Mononuclear cell (primary cell): ENCODE measurements around the gene TRPM2. TPM values are rescaled to one million over a fixed set of nuclear protein-coding genes. Genes with fewer than 3 reads are reported as not detected.

Experiments
- H3K27me3 ChIP-seq: 2 replicates; pipeline ENCODE4 v1.6.0; 2011; ENCODE audit warnings: low read length, control low read depth; ENCODE audit not compliant: insufficient read depth
- H3K4me1 ChIP-seq: 2 replicates; pipeline ENCODE4 v1.5.1; 2011; ENCODE audit warnings: mild to moderate bottlenecking, low read length, control low read depth; ENCODE audit not compliant: insufficient read depth
- H3K4me3 ChIP-seq: 2 replicates; pipeline ENCODE4 v1.5.1; 2011; ENCODE audit warnings: mild to moderate bottlenecking, low read length, moderate library complexity
- H3K9me3 ChIP-seq: 2 replicates; pipeline ENCODE4 v1.5.1; 2011; ENCODE audit warnings: low read depth, mild to moderate bottlenecking, control low read depth, low read length
- total RNA-seq: library from RNA; depleted of rRNA; stranded (reverse); fragments of >200 nt; gene quantifications from one replicate; pipeline ENCODE4 v1.2.3, GENCODE V29; 2012

Gene TRPM2
- total RNA-seq, 1 donor, result 2.2 TPM

- no peak overlapping the region for H3K4me3 ChIP-seq
- peaks cover under 1% of the 10 kb centered on the region for H3K9me3 ChIP-seq
- H3K4me1 ChIP-seq, result no peaks in the 10 kb centered on the region
- no peaks in the 10 kb centered on the region for H3K27me3 ChIP-seq
Observed at GRCh38 chr21:44434936-44435635, 81.7 kb downstream of the TRPM2 start.

GRCh38 chr21:44436111-44436611, 82.7 kb downstream of the TRPM2 start:
- Histone ChIP-seq H3K4me3 (no peak overlapping the region), H3K4me1 (no peaks in the 10 kb centered on the region), H3K27me3 (no peaks in the 10 kb centered on the region), H3K9me3 (no peaks in the 10 kb centered on the region)

- Histone ChIP-seq H3K4me1 (no peaks in the 10 kb centered on the region), H3K4me3 (no peak overlapping the region), H3K9me3 (no peaks in the 10 kb centered on the region), H3K27me3 (no peaks in the 10 kb centered on the region)
Observed at GRCh38 chr21:44436958-44437357, 83.5 kb downstream of the TRPM2 start.

- Histone ChIP-seq H3K4me3 (no peak overlapping the region), H3K9me3 (no peaks in the 10 kb centered on the region), H3K27me3 (no peaks in the 10 kb centered on the region), H3K4me1 (no peaks in the 10 kb centered on the region)
Observed at GRCh38 chr21:44437371-44437695, 83.9 kb downstream of the TRPM2 start.

- no peaks in the 10 kb centered on the region for H3K27me3 ChIP-seq
- no peak overlapping the region for H3K4me3 ChIP-seq
- no peaks in the 10 kb centered on the region for H3K4me1 ChIP-seq
- H3K9me3 ChIP-seq, result no peaks in the 10 kb centered on the region
Observed at GRCh38 chr21:44437696-44438431, 84.4 kb downstream of the TRPM2 start.

- Histone ChIP-seq H3K4me1 (no peaks in the 10 kb centered on the region), H3K9me3 (no peaks in the 10 kb centered on the region), H3K27me3 (no peaks in the 10 kb centered on the region), H3K4me3 (no peak overlapping the region)
Observed at GRCh38 chr21:44438531-44439210, 85.2 kb downstream of the TRPM2 start.

GRCh38 chr21:44439211-44439600, 85.8 kb downstream of the TRPM2 start:
- Histone ChIP-seq H3K4me3 (no peak overlapping the region), H3K9me3 (no peaks in the 10 kb centered on the region), H3K27me3 (no peaks in the 10 kb centered on the region), H3K4me1 (no peaks in the 10 kb centered on the region)

- H3K4me3 ChIP-seq, result no peak overlapping the region
- no peaks in the 10 kb centered on the region for H3K27me3 ChIP-seq
- no peaks in the 10 kb centered on the region for H3K4me1 ChIP-seq
- H3K9me3 ChIP-seq, result no peaks in the 10 kb centered on the region
Observed at GRCh38 chr21:44440241-44441040, 87.0 kb downstream of the TRPM2 start.

- no peaks in the 10 kb centered on the region for H3K27me3 ChIP-seq
- no peaks in the 10 kb centered on the region for H3K4me1 ChIP-seq
- H3K4me3 ChIP-seq, result no peak overlapping the region
- no peaks in the 10 kb centered on the region for H3K9me3 ChIP-seq
Observed at GRCh38 chr21:44441041-44441400, 87.6 kb downstream of the TRPM2 start.

- Histone ChIP-seq H3K9me3 (no peaks in the 10 kb centered on the region), H3K4me1 (no peaks in the 10 kb centered on the region), H3K4me3 (no peak overlapping the region), H3K27me3 (no peaks in the 10 kb centered on the region)
Observed at GRCh38 chr21:44441581-44442265, 88.3 kb downstream of the TRPM2 start.

- Histone ChIP-seq H3K27me3 (no peaks in the 10 kb centered on the region), H3K4me1 (no peaks in the 10 kb centered on the region), H3K9me3 (no peaks in the 10 kb centered on the region), H3K4me3 (no peak overlapping the region)
Observed at GRCh38 chr21:44442266-44443125, 89.1 kb downstream of the TRPM2 start.

GRCh38 chr21:44443291-44443890, 90.0 kb downstream of the TRPM2 start:
- no peak overlapping the region for H3K4me3 ChIP-seq
- H3K4me1 ChIP-seq, result no peaks in the 10 kb centered on the region
- H3K9me3 ChIP-seq, result no peaks in the 10 kb centered on the region
- no peaks in the 10 kb centered on the region for H3K27me3 ChIP-seq

GRCh38 chr21:44443891-44444285, 90.5 kb downstream of the TRPM2 start:
- no peak overlapping the region for H3K4me3 ChIP-seq
- H3K4me1 ChIP-seq, result no peaks in the 10 kb centered on the region
- H3K9me3 ChIP-seq, result no peaks in the 10 kb centered on the region
- H3K27me3 ChIP-seq, result no peaks in the 10 kb centered on the region
